ENCODE data around the gene SFXN3.

SFXN3 gene

DNA sequence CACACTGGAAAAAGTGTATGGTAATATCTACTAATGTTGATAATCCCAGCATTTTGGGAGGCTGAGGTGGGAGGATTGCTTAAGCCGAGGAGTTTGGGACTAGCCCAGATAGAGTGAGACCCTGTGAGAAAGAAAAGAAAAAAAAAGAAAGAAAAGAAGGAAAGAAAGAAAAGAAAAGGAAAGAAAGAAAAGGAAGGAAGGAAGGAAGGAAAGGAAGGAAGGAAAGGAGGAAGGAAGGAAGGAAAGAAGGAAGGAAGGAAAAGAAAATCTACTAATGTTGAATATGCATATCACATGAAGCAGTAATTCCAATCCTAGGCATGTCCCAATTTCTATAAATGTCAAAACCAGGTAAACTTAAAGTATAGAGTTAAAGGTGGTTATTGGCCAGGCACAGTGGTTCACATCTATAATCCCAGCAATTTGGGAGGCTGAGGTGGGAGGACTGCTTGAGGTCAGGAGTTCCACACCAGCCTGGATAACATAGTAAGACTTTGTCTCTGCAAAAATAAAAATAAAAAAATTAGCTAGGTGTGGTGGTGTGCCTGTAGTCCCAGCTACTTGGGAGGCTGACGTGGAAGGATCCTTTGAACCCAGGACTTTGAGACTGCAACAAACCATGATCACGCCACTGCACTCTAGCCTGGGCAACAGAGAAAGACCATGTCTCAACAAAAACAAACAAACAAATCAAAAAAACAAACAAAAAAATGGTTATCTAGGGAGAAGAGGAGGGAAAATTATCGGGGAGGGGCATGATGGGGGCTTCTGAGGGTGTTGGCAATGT, 25.5 kb downstream of the SFXN3 start:
- DNase-seq (ENCODE audit: low read depth in 2 of 2) = no peak

DNA sequence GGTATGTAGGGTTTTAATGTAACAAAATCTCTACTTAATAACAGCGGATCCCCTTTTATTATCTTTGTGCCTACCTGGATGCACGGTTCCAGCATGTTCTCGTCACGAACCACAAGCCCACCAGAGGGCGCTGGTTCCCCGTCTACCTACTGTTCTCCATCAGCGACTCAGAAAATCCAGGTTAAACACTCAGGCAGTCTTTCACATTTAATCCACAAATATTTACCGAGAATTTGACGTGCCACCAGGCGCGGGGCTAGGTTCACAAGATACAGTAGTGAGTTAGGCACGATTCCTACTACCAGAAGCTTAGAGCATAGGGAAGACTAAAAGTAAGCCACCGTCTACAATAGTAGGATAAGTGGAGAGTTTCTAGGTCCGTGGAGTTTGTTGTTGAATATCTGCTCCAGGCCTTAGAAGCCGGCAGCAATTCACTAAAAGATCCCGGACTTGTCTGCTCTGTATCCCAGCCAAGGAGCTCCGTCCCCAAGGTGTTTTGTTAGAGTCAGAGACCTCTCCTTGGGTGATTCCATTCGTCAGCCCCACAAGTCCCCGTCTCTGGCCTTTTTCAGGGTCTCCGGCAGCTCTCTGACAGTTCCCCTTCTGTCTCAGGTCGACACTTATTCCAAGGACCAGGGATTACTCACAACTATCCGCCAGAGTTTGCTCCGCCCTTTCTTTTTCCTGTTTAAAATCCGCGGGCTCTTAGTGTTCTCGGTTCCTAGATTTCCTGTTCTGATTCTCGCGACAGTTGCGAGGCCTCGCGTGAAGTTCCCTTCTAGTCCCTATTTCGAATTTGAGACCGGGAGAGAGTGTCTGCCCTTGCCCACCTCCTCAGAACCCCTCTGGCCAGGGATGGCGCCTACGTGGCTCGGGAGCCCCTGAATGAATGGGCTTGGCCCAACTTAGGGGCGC, 29.3 kb downstream of the SFXN3 start:
- DNase-seq (ENCODE audit: low read depth in 2 of 2) = peak; percentile 83 to 89

DNA sequence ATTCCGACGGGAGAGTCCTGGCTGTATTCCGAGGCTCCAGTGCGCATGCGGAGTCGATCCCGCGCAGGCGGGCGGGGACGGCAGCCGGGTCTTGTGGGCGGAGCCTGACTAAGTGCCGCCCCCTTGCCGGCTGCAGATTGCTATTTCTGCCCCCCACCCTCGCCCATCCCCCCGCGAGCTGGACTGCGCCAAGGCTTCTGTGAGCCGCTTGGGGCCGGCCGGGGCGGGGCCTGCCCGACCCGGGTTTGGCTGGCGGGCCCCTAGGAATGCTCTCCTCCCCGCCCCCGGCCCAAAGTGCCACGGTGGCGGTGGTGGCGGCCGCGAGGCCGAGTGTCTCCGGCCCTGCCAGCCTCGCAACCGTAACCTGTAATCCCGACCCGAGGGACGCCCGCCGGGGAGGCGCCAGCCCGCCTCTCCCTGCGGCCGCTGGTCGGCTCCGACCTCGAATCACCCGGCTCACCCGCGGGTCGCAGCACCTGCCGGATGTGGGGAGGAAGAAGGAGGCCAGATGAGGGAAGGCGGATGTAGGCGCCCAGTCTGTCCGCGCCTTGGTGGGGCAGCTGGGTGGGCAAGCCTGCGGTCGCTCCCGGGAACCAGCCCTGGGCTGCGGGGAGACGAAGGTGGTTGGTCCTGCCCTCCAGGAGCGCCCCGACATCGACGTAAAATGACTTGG, 30.1 kb downstream of the SFXN3 start:
- peak; percentile 89 to 94 for DNase-seq (ENCODE audit: low read depth in 2 of 2)

DNA sequence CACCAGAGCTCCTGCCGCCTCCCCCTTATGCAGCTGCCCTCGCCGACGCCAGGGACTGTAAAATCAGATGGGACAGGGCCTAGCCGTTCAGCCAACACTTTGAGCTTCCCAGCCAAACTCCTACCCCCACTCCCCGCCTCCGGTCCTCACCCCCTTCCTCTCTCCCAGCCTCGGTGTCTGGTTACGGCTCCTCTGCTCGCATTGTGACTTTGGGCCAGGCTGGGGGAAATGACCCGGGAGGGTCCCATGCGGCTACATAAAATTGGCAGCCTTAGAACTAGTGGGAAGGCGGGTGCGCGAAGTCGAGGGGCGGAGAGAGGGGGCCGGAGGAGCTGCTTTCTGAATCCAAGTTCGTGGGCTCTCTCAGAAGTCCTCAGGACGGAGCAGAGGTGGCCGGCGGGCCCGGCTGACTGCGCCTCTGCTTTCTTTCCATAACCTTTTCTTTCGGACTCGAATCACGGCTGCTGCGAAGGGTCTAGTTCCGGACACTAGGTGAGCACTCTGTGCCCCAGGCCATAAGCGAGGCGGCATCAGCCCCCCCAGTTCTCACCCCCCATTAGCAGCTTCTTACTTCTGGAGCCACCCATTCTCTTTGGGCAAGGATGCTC, 30.7 kb downstream of the SFXN3 start, which contains the start of gene KAZALD1:
Gene KAZALD1 (plus strand): TSS at position 366 of the 608 bp plus-strand sequence. CDS start 604 bp downstream, outside the sequence.
- DNase-seq (ENCODE audit: low read depth in 2 of 2) = no peak

DNA sequence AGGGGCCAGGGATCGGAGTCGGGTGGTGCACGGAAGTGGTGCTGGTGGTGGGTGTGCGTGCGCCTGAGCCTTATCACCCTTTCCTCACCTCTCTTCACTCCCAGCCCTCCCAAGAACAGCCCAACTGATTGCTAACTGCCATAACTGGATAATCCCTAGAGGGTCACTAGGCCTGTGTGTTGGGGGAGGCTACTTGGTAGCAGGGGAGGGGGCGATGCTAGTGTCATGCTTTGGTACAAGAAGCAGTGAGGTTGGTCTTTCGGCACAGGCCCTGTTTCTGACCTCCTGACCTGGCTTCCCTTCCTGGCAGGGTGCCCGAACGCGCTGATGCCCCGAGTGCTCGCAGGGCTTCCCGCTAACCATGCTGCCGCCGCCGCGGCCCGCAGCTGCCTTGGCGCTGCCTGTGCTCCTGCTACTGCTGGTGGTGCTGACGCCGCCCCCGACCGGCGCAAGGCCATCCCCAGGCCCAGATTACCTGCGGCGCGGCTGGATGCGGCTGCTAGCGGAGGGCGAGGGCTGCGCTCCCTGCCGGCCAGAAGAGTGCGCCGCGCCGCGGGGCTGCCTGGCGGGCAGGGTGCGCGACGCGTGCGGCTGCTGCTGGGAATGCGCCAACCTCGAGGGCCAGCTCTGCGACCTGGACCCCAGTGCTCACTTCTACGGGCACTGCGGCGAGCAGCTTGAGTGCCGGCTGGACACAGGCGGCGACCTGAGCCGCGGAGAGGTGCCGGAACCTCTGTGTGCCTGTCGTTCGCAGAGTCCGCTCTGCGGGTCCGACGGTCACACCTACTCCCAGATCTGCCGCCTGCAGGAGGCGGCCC, 31.4 kb downstream of the SFXN3 start:
- DNase-seq (ENCODE audit: low read depth in 2 of 2) = peak in 1 of 2 donors; percentile 56

DNA sequence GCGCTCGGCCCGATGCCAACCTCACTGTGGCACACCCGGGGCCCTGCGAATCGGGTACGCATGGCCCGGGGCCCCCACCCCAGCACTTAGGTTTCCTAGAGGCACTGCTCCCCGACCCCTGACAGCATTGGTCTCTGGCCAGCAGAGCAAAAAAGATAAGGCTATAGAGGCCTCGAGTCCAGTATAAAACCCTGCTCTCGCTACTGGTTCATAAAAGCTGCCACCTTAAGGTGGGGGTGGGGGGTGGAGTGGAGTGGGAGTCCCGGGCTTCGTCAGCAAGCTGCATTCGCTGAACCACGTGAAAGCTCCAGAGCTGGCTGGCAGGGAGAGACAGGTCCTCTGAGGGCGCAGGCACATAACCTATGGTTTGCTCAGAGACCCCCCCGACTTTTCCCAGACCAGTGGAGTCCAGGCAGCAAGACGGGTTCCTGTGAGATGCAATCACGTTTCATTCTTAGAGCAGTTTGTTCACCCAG, 32.1 kb downstream of the SFXN3 start:
- DNase-seq (ENCODE audit: low read depth in 2 of 2) = no peak

DNA sequence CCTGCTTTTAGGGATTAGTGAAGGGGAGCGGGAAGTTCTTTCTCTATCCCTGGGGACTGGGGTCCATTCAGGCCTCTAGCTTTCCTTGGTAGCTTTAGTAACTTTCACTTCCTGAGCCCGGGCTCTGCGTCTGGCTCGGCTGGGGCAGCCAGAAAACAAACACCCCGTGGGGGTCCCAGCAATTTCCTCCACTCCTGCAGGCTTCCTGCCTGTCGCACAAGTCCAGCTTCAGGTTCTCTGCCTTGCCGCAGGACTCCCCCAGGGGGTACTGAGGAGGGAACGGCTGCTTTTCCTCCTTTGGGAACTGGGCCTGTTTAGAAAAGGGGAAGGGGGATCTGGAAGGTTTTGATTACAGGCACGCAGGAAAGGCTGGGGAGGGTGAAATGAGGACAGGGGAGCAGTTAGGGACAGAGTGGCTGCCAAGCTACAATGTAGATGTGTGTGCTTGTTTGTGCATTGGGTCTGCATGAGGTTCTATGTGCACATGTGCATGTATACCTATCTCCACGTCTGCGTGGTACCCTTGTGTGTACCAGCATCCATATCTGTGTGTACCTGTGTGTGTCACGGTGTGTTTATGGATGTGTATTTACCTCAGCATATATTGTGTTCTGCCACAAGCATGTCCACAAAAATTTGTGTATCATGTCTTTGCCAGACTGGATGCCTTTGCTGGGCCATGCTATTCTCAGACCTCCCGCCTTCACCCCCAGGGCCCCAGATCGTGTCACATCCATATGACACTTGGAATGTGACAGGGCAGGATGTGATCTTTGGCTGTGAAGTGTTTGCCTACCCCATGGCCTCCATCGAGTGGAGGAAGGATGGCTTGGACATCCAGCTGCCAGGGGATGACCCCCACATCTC, 32.7 kb downstream of the SFXN3 start:
- DNase-seq (ENCODE audit: low read depth in 2 of 2) = no peak

DNA sequence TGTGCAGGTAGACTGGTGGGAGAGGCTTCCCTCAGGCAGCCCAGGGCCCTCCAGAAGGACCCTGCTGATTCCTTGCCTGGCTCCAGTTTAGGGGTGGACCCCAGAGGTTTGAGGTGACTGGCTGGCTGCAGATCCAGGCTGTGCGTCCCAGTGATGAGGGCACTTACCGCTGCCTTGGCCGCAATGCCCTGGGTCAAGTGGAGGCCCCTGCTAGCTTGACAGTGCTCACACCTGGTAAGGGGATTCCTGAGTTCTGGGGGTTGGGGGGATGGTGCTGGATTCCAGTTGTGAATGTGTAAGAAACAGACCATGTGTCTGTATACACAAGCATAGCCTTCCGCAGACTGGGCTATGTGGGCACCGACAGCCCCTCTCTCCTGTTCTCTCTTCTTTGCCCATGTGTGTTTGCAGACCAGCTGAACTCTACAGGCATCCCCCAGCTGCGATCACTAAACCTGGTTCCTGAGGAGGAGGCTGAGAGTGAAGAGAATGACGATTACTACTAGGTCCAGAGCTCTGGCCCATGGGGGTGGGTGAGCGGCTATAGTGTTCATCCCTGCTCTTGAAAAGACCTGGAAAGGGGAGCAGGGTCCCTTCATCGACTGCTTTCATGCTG, 33.5 kb downstream of the SFXN3 start:
- DNase-seq (ENCODE audit: low read depth in 2 of 2) = no peak

DNA sequence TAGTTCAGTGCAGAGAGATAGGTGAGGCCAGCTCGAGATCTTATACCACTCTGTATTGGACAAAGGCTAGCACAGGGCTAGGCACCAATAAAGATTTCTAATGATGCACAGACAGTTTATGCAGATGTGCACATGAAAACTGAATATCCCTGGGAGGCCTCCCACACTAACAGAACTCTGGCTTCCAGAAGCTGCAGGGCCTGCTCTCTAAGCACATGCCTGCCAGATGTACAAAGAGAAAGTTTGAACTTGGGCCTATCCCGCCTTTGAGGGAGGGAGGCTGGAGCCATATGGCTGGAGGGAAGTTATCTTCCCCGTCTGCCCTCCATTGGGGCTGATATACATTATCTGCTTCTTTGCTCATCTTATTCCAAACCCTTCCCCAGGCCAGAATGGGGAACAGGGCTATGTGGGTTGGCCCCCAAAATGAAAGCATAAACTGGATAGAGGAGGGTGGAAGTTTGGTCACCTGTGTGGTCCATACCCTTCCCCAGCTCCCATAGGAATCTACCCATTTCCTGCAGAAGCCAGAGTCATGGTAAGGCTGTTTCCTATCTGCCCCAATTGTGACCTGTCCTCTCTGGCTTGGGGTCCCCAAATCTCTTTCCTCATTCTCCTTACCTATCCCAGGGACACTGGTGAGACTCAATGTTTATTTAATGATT, 34.6 kb downstream of the SFXN3 start:
- DNase-seq (ENCODE audit: low read depth in 2 of 2) = no peak

DNA sequence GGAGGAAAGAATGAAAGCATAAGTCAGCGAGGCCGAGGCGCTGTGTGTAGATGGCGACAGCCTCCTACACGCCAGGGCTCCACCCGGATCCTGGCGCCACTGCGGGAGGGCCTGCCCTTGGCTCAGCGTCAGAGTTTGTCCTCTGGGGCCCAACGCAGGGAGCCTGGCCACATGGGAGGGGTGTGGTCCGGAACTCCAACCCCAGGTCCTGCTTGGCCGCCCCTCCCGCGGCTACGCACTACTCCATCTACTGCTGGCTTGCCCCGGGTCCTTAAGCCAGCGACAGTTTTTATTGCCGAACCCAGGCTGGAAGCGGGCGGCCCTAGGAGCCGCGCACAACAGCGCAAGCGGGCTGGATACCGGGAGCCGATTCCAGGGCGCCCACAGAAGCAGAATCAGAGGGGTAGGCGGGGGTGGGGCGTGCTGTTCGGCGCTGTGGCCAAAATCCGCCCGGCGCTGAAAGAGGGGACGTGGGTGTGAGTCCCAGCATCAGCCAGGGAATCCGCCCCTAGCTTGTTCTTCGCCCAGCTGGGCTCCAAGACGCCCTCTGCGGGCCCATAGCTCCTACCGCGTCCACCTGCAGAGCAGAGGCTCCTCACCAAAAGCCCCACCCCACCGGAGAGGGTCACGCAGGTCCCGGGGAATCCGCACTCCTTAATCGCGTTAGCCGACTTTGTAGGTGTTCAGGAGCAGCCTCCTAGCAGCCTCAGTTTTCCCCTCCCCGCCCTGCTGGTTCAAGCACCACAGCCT, 35.3 kb downstream of the SFXN3 start:
- DNase-seq (ENCODE audit: low read depth in 2 of 2) = peak in 1 of 2 donors; percentile 34

DNA sequence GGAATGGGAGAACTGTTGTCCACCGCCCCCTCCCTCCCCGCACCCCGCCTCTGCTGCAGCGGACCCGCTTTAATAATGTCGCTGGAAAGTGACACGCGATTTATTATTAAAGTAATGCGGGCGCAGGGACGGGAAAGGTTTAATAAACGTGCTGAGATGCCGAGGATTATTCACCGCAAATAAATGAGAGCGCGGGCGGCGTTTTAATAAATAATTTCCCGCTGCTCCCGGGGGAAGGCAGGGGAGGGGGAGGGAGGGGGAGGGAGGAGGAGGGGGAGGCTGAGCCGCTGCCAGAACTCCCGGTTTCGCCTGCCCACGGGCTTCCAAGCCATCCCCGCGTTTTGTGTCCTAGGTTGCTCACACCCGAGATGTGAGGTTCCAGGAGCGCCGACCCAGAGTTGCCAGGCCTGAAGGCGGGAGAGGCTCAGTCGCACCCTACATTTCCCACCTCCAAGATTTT, 35.9 kb downstream of the SFXN3 start:
- no peak for DNase-seq (ENCODE audit: low read depth in 2 of 2)

DNA sequence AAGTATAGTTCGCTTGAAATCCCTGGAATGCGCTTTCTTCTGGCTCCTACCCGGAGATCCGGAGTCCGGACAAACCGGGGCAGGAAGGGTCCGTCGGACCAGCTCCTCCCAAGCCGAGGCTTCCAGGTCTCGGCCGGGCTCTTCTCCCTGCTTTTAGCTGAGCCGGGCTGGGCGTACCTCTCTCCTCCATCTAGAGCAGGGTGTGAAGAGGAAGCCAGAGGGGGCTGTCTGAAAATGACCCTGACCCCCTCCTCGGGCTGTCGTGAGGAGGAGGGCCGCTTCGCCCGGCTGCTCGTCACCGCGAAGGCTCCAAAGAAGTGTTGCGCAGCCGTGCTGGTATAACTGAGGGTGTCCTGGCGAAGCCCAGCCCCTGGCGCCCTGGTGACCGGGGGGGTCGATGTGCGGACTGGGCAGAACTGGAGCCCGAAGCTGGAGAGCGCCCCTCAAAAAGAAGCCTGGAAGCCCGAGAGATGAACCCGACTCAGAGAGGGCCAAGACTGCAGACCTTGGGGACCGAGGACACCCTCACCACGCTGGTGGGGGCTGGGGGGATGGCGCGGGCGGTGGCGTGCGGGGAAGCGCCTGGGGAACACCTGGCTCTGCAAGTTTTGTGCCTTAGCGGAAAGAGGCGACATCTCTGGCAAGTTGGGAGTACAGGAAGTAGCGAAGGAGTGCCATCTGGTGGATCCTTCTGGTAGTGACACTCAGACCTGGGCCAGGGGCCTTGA, 36.5 kb downstream of the SFXN3 start:
- DNase-seq (ENCODE audit: low read depth in 2 of 2) = peak; percentile 51 to 72

DNA sequence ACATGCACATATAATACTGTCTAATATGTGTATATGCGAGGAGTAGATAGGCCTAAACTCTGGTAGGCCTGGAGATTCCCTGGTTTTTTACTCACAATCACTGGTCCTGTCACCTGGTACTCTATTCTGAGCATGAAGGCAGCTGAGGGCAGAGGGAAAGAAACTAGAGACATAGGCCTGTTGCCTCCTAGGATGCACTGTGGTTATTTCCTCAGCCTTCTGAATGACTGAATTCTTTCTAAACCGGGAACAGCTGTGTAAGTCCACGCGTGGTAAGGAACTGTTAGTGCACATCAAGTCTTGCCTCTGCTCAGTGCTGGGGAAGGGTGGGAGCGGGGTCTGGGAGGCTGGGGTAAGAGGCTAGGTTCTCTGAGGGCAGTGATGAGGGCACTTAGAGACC, 38.4 kb downstream of the SFXN3 start:
- no peak for DNase-seq (ENCODE audit: low read depth in 2 of 2)

DNA sequence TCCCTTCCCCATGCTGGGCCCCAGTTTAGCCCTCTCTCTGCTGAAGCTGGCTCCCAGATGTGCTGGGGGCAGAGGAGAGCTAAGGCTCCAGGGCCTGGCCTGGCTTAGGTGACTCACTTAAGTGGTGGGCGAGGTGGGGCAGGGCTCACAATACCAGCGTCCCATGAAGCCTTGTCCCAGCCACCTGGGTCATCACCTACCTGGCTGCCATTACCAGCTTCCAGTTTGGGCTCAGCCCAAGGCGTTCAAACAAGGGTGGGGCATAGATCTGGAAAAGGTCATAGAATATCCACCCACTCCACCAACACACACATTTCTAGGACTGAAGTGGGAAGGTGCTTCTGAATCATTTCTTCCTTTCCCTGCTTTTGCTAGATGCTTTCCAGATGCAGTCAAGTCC, 39.1 kb downstream of the SFXN3 start:
- DNase-seq (ENCODE audit: low read depth in 2 of 2) = no peak

DNA sequence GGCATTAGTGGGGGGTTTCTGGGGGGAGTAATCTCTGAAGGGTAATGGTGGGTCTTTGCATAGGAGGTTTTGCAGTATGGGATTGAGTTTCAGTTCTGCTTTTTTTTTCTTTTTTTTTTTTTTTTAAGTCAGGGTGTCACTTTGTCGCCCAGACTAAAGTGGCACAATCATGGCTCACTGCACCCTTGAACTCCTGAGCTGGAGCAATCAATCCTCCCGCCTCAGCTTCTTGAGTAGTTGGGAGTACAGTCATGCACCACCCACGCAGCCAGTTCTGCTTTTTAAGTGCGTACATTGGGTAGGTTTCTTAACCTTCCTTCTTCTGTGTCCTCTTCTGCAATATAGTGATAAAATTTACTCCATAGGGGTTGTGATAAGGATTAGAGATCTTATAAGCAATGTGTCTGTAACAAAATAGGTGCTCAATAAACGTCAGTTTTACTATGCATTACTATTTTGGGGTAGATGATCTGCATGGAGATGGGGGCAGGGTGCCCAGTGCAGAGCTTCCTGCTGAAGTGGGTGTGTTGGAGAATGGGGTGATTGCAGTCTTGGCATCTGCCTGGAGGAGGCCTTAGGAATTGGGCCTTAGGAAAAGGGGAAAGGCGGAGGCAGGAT, 40.3 kb downstream of the SFXN3 start:
- peak in 1 of 2 donors; percentile 20 for DNase-seq (ENCODE audit: low read depth in 2 of 2)

DNA sequence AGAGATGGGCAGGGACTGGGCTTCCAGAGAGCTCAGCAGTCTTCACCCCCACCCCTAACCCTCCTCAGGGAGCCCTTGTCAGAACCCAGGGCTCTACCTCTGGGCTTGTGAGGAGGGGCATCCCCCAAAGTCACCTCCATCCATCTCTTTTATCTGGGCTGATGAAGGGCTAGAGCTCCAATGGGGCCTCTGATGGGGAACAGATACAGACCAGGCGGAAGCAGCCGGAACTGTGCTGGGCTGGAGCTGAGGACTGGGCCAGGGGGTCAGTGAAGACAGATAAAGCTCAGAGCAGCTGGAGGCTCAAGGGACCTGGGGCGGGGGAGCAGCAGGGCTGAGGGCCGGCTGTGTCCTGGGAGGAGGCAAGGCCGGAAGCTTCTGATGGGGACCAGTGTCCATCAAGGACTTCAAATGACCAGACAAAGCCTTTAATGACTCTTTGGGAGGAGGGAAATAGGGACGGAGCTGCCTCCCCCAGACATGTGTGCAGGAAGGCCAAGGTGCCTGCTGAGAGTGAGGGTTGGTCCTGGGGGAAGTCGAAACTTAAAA, 40.9 kb downstream of the SFXN3 start:
- no peak for DNase-seq (ENCODE audit: low read depth in 2 of 2)
